ENCODE results near the gene BORCS8.

GRCh38 chr19:19192910-19193423 lies 1.0 kb upstream of the BORCS8 start:
- TF ChIP-seq CTCF (IDR thresholded peaks at IDR 0.05), result no peak
- no peak for TF ChIP-seq POLR2A (IDR thresholded peaks at IDR 0.05)

Data from thyroid gland (tissue), 4 donors.